ENCODE measurements around the gene SERINC3. TPM values are rescaled to one million over a fixed set of nuclear protein-coding genes. Genes with fewer than 3 reads are reported as not detected.

SERINC3 gene
- total and polyA plus RNA-seq, 10 of the 15 experiments (the other 5 are each of a cell fraction or from before 2014, with no cell fraction given), result 24.5 to 96.8 (median 38.8) TPM

GRCh38 chr20:44571362-44571988, 49.6 kb upstream of the SERINC3 start:
- no peaks in the 10 kb centered on the region for H3K27me3 ChIP-seq (replicated peaks in 1 of 2; ENCODE audit: control insufficient read depth in 2 of 2, insufficient read depth in 2 of 2, low read length in 1 of 2)
- WGBS (ENCODE audit: insufficient coverage, insufficient replicate concordance, low lambda C conversion rate, missing lambda C conversion rate), result 45% methylated on average over 6 of the region's 6 CpGs
- no peak overlapping the region for H3K4me2 ChIP-seq (ENCODE audit: control insufficient read depth, insufficient read depth)
- H3K9ac ChIP-seq (ENCODE audit: control insufficient read depth, insufficient read depth, low read length), result no peak overlapping the region
- FAIRE-seq (no peak), DNase-seq (ENCODE audit: low read depth, low spot score) (no peak), ATAC-seq (no peak)
- ChIA-PET SMC1A (ENCODE audit: uncharacterized antibody, unreplicated experiment) (interaction anchor here (0.7 to 1.3 kb wide), 2 partner anchors 39 to 80 kb away, joined by 4 read pairs; partner anchors contain the start of gene ADA), RAD21 (ENCODE audit: unreplicated experiment) (no interaction called here), CTCF (interaction anchor here (0.9 to 1.5 kb wide), 5 partner anchors 11 to 112 kb away, joined by 3 to 6 read pairs (median 4); no protein-coding TSS in a partner anchor), POLR2A (no interaction called here)
- no peak overlapping the region for H2AFZ ChIP-seq (ENCODE audit: control insufficient read depth, low read depth, low read length)
- no peak overlapping the region for H3K27ac ChIP-seq (ENCODE audit: control insufficient read depth, insufficient read depth)
- no TSS peak for BruUV-seq (replicated peaks)
- H3K9me3 ChIP-seq (replicated peaks; ENCODE audit: control insufficient read depth, insufficient read depth, low read length), result no peaks in the 10 kb centered on the region
- no peaks in the 10 kb centered on the region for H3K36me3 ChIP-seq (ENCODE audit: control insufficient read depth in 2 of 2, insufficient read depth in 2 of 2, low read length in 1 of 2)
- H4K20me1 ChIP-seq (ENCODE audit: control insufficient read depth, insufficient read depth), result no peaks in the 10 kb centered on the region
- in situ Hi-C loops (cut with MboI) (no loop called here), intact Hi-C loops (cut with micrococcal nuclease; ENCODE audit: unreplicated experiment) (no loop called here)
- no peaks in the 10 kb centered on the region for H3K79me2 ChIP-seq (ENCODE audit: control insufficient read depth, insufficient read depth, low read length)
- H3K4me3 ChIP-seq, result no peak overlapping the region
- TF ChIP-seq CBX3 (IDR thresholded peaks at IDR 0.05; ENCODE audit: borderline replicate concordance, low read depth) (no peak), RAD51 (IDR thresholded peaks at IDR 0.05) (no peak), IRF3 (IDR thresholded peaks at IDR 0.05) (no peak), MYC (IDR thresholded peaks at IDR 0.05; ENCODE audit: insufficient read depth, insufficient read length, insufficient replicate concordance, low read length, severe bottlenecking) (no peak), NKRF (conservative IDR thresholded peaks at IDR 0.05) (no peak), SKIL (IDR thresholded peaks at IDR 0.05; ENCODE audit: low read depth, poor library complexity, severe bottlenecking) (no peak), ZBED1 (IDR thresholded peaks at IDR 0.05; ENCODE audit: borderline replicate concordance) (no peak), POLR2AphosphoS5 (IDR thresholded peaks at IDR 0.05; ENCODE audit: low read length) (no peak), FOS (IDR thresholded peaks at IDR 0.05; ENCODE audit: borderline replicate concordance, extremely low read depth, insufficient read length) (no peak), MXI1 (IDR thresholded peaks at IDR 0.05; ENCODE audit: low read depth, low read length) (no peak)
- H3K4me1 ChIP-seq (ENCODE audit: control insufficient read depth, insufficient read depth, low read length), result peaks cover 3% of the 10 kb centered on the region
